IMR-90 (cell line): ENCODE measurements around the gene RUNX3. TPM values are rescaled to one million over a fixed set of nuclear protein-coding genes. Genes with fewer than 3 reads are reported as not detected.

Source experiments
- ATAC-seq: fragments of 200-7000 bp; cut with Tn5 transposase; 2 replicates; pipeline ENCODE4 v1.9.1; 2020; ENCODE audit warnings: low read depth, mild to moderate bottlenecking, moderate library complexity
- BruUV-seq: library from RNA; stranded (reverse); fragments of 400-500 nt; replicated peaks from 2 replicates; lab custom pipeline; 2021; lab: Mats Ljungman, UMichigan
- CTCF ChIA-PET: fragments of 300-600 bp; formaldehyde crosslinking; extraction: SDS; loops from one replicate; lab custom pipeline; 2021; ENCODE audit warnings: antibody characterized with exemption; lab: Yijun Ruan, JAX
- POLR2A ChIA-PET: fragments of 300-600 bp; sonication (Branson Sonifier 250); formaldehyde crosslinking; loops from one replicate; lab custom pipeline; 2022; ENCODE audit warnings: antibody characterized with exemption; ENCODE audit not compliant: unreplicated experiment; lab: Charles Lee
- DNase-seq: peaks from one replicate; pipeline ENCODE4 v3.0.0; 2013
- H2AFZ ChIP-seq: replicated peaks from 2 replicates; pipeline ENCODE3; 2013; ENCODE audit warnings: low read length, mild to moderate bottlenecking; ENCODE audit not compliant: poor library complexity
- H2AK5ac ChIP-seq: 2 replicates; pipeline ENCODE4 v1.6.1; 2013; ENCODE audit warnings: low read depth, low read length, inconsistent platforms
- H2AK9ac ChIP-seq: replicated peaks from 2 replicates; pipeline ENCODE3; 2013; ENCODE audit warnings: mild to moderate bottlenecking, low read depth, low read length, moderate library complexity; ENCODE audit not compliant: poor library complexity
- H2BK120ac ChIP-seq: 2 replicates; pipeline ENCODE4 v1.6.1; 2013; ENCODE audit warnings: low read depth, low read length, inconsistent platforms
- H2BK15ac ChIP-seq: 3 replicates; pipeline ENCODE4 v1.6.1; 2013; ENCODE audit warnings: low read depth, low read length, inconsistent platforms
- H2BK20ac ChIP-seq: 2 replicates; pipeline ENCODE4 v1.6.1; 2013; ENCODE audit warnings: low read depth, mild to moderate bottlenecking, inconsistent platforms, low read length, moderate library complexity
- H2BK5ac ChIP-seq: 2 replicates; pipeline ENCODE4 v1.6.1; 2013; ENCODE audit warnings: mild to moderate bottlenecking, low read depth, low read length, inconsistent platforms; ENCODE audit not compliant: poor library complexity, severe bottlenecking
- H3K14ac ChIP-seq: replicated peaks from 2 replicates; pipeline ENCODE4 v1.6.1; 2013; ENCODE audit warnings: low read depth, low read length, inconsistent platforms
- H3K18ac ChIP-seq: 2 replicates; pipeline ENCODE4 v1.6.1; 2013; ENCODE audit warnings: low read depth, low read length, control low read depth
- H3K23ac ChIP-seq: 2 replicates; pipeline ENCODE4 v1.6.1; 2013; ENCODE audit warnings: low read depth, low read length, inconsistent platforms
- H3K27ac ChIP-seq: 2 replicates; pipeline ENCODE4 v1.5.1; 2013; ENCODE audit warnings: mild to moderate bottlenecking, control low read depth, low read length; ENCODE audit not compliant: insufficient read depth
- H3K27me3 ChIP-seq: 2 replicates; pipeline ENCODE4 v1.6.1; 2013; ENCODE audit warnings: low read length; ENCODE audit not compliant: control insufficient read depth, insufficient read depth
- H3K36me3 ChIP-seq: 2 replicates; pipeline ENCODE4 v1.6.1; 2013; ENCODE audit warnings: low read length, mixed read lengths; ENCODE audit not compliant: control insufficient read depth, insufficient read depth
- H3K4ac ChIP-seq: 2 replicates; pipeline ENCODE4 v1.6.1; 2013; ENCODE audit warnings: low read depth, low read length, inconsistent platforms
- H3K4me1 ChIP-seq: 2 replicates; pipeline ENCODE4 v1.6.1; 2013; ENCODE audit warnings: low read length, mixed read lengths; ENCODE audit not compliant: control insufficient read depth, insufficient read depth
- H3K4me2 ChIP-seq: 2 replicates; pipeline ENCODE4 v1.6.1; 2013; ENCODE audit warnings: low read depth, mild to moderate bottlenecking, control low read depth, low read length, moderate library complexity
- H3K4me3 ChIP-seq: 2 replicates; pipeline ENCODE4 v1.5.1; 2013; ENCODE audit warnings: low read depth, mild to moderate bottlenecking, control low read depth, low read length, moderate library complexity; ENCODE audit not compliant: insufficient read depth
- H3K56ac ChIP-seq: 2 replicates; pipeline ENCODE4 v1.6.1; 2013; ENCODE audit warnings: low read length, inconsistent platforms; ENCODE audit not compliant: insufficient read depth; ENCODE audit errors: extremely low read depth
- H3K79me1 ChIP-seq, 2 experiments: 2 replicates each; pipeline ENCODE4 v1.6.1; 2013; ENCODE audit warnings: low read length in 2 of 2, inconsistent platforms in 1 of 2, low read depth in 1 of 2
- H3K9ac ChIP-seq: 2 replicates; pipeline ENCODE4 v1.6.1; 2013; ENCODE audit warnings: low read depth, low read length, control low read depth
- H3K9me1 ChIP-seq: 2 replicates; pipeline ENCODE4 v1.6.1; 2013; ENCODE audit warnings: low read length, inconsistent platforms; ENCODE audit not compliant: insufficient read depth
- H3K9me3 ChIP-seq: 2 replicates; pipeline ENCODE4 v1.6.1; 2013; ENCODE audit warnings: low read length; ENCODE audit not compliant: control insufficient read depth, insufficient read depth
- H4K20me1 ChIP-seq: 2 replicates; pipeline ENCODE4 v1.6.1; 2013; ENCODE audit warnings: low read length, inconsistent platforms; ENCODE audit not compliant: insufficient read depth
- H4K5ac ChIP-seq: 2 replicates; pipeline ENCODE4 v1.6.1; 2013; ENCODE audit warnings: mild to moderate bottlenecking, low read depth, low read length, control low read depth
- H4K8ac ChIP-seq, 2 experiments: 2 replicates each; pipeline ENCODE4 v1.6.1; 2013; ENCODE audit warnings: low read depth in 2 of 2, low read length in 2 of 2, control low read depth in 1 of 2, inconsistent platforms in 1 of 2
- H4K91ac ChIP-seq: 2 replicates; pipeline ENCODE4 v1.6.1; 2013; ENCODE audit warnings: low read depth, low read length, inconsistent platforms; ENCODE audit not compliant: insufficient read depth
- CEBPB ChIP-seq: IDR thresholded peaks from 2 replicates; pipeline ENCODE4 v1.6.1; 2012; ENCODE audit warnings: low read depth, low read length, improper control_type of control experiment
- MAFK ChIP-seq: IDR thresholded peaks from 2 replicates; pipeline ENCODE4 v1.6.1; 2012; ENCODE audit warnings: low read depth, low read length, improper control_type of control experiment
- SMC3 ChIP-seq: fragments of 150-350 bp; IDR thresholded peaks from 2 replicates; pipeline ENCODE4 v1.6.1; 2016; ENCODE audit warnings: low read depth, mild to moderate bottlenecking, antibody characterized with exemption, low read length, moderate library complexity
- WGBS, 2 experiments: methylation state at CpG; one replicate each; pipeline versions ENCODE4 v1.1.5 to v1.1.7; 2013; ENCODE audit warnings: missing lambda C conversion rate in 2 of 2; ENCODE audit not compliant: insufficient read length in 1 of 2; ENCODE audit errors: extremely low coverage in 2 of 2; 5-methylcytosine and 5-hydroxymethylcytosine counted together
- dilution Hi-C: fragments of 300-500 bp; cut with HindIII; formaldehyde crosslinking; loops from one replicate; pipeline ENCODE4 v1.14.3; 2018; ENCODE audit warnings: low sequenced_read_pairs; ENCODE audit not compliant: unreplicated experiment
- in situ Hi-C: fragments of 300-500 bp; cut with MboI; formaldehyde crosslinking; loops from 3 replicates; pipeline ENCODE4 v1.14.3; 2019; ENCODE audit warnings: low sequenced_read_pairs, inconsistent platforms, mixed read lengths
- intact Hi-C: fragments of 100-400 bp; cut with micrococcal nuclease; formaldehyde crosslinking; loops from 2 replicates; pipeline ENCODE4 v1.10.0; 2022
- polyA plus RNA-seq, 3 experiments: library from polyadenylated mRNA; depleted of rRNA; stranded (reverse); fragments of >200 nt; gene quantifications; 2 replicates each; pipeline ENCODE4 v1.2.3, GENCODE V29; 2012; ENCODE audit warnings: low replicate concordance in 1 of 3
- total RNA-seq: library from RNA; depleted of rRNA; stranded (reverse); fragments of >200 nt; gene quantifications from 2 replicates; pipeline ENCODE4 v1.2.3, GENCODE V29; 2012

Gene RUNX3
- total and polyA plus RNA-seq, 2 of the 4 experiments (the other 2 are of a cell fraction): 0.07 TPM; not detected in 1

- Histone ChIP-seq H4K91ac (no peak overlapping the region), H3K9me1 (peaks cover 4% of the 10 kb centered on the region; the same call in 1 of the 2 replicates), H3K4me1 (no peaks in the 10 kb centered on the region), H3K9ac (no peak overlapping the region), H4K5ac (no peak overlapping the region), H3K27me3 (peaks cover 39% of the 10 kb centered on the region), H3K4me2 (no peak overlapping the region), H4K20me1 (no peaks in the 10 kb centered on the region), H3K9me3 (no peaks in the 10 kb centered on the region), H2BK20ac (no peak overlapping the region), H3K56ac (no peak overlapping the region), H3K36me3 (no peaks in the 10 kb centered on the region), H3K4ac (no peak overlapping the region), H3K27ac (no peak overlapping the region), H3K23ac (no peak overlapping the region), H3K14ac (no peak overlapping the region), H2BK120ac (no peak overlapping the region), H2AK9ac (no peak overlapping the region), H2AFZ (peak overlapping the region; percentile 34), H4K8ac (no peak overlapping the region), H3K18ac (no peak overlapping the region), H2AK5ac (no peak overlapping the region), H3K4me3 (no peak overlapping the region), H2BK5ac (no peak overlapping the region), H2BK15ac (no peak overlapping the region), H3K79me1 (no peaks in the 10 kb centered on the region)
- 10% methylated on average over 2 of the region's 18 CpGs; no CpG with 5 or more reads in 1 of the 2 experiments for WGBS, 2 experiments
- in situ Hi-C loops: no loop called here
- no peak for TF ChIP-seq CEBPB
- no peak for TF ChIP-seq MAFK
- TF ChIP-seq SMC3: no peak
- ATAC-seq (no peak), DNase-seq (no peak)
- no TSS peak for BruUV-seq
- intact Hi-C loops: no loop called here
- CTCF ChIA-PET: no interaction called here
- POLR2A ChIA-PET: no interaction called here
- dilution Hi-C loops: no loop called here
Measured at GRCh38 chr1:24867084-24867870, 62.8 kb downstream of the RUNX3 start.
